Skin epidermis (tissue), 12 donors: ENCODE data around the gene CFAP43.
A peak's percentile ranks its signal among the peaks of the same experiment; 100 is the strongest.

Experiments used
- H3K27ac ChIP-seq, 21 experiments: fragments of 200-600 bp; sonication (generic) in 11 of 21; one replicate each; pipeline ENCODE4 v1.5.0; 2020; ENCODE audit warnings: mild to moderate bottlenecking in 3 of 21, inconsistent platforms in 2 of 21, moderate library complexity in 2 of 21
- H3K4me3 ChIP-seq, 7 experiments: fragments of 200-600 bp; sonication (generic) in 2 of 7; one replicate each; pipeline ENCODE4 v1.5.0; 2020; ENCODE audit warnings: inconsistent platforms in 2 of 7, mild to moderate bottlenecking in 2 of 7, moderate library complexity in 1 of 7

Gene CFAP43

GRCh38 chr10:104231784-104232612, at the start of gene CFAP43:
Gene CFAP43, minus strand, starts transcription at chr10:104232364. Its CDS starts 118 bp downstream, at chr10:104232246.
- Histone ChIP-seq H3K4me3 (peak within 1 kb of the TSS; percentile 53 to 96 (median 82)), H3K27ac (peak within 1 kb of the TSS in 16 of 21 experiments; percentile 16 to 81 (median 68))

- no peak overlapping the region for H3K27ac ChIP-seq
- no peak overlapping the region for H3K4me3 ChIP-seq
These were observed 49.5 kb upstream of the CFAP43 start for GRCh38 chr10:104281694-104282093.

GRCh38 chr10:104279550-104280259, 47.5 kb upstream of the CFAP43 start:
- Histone ChIP-seq H3K4me3 (no peak overlapping the region), H3K27ac (no peak overlapping the region)

GRCh38 chr10:104277785-104278184, 45.6 kb upstream of the CFAP43 start:
- H3K4me3 ChIP-seq = no peak overlapping the region

GRCh38 chr10:104276192-104276591, 44.0 kb upstream of the CFAP43 start:
- Histone ChIP-seq H3K4me3 (no peak overlapping the region), H3K27ac (no peak overlapping the region)

More at GRCh38 chr10:104277785-104278184, 45.6 kb upstream of the CFAP43 start:
- no peak overlapping the region for H3K27ac ChIP-seq

- Histone ChIP-seq H3K4me3 (peak overlapping the region; percentile 23 to 51 (median 40)), H3K27ac (peak overlapping the region in 18 of 21 experiments; percentile 4 to 82 (median 60))
These were observed 42.9 kb upstream of the CFAP43 start for GRCh38 chr10:104274762-104275721.

- peak overlapping the region in 4 of 21 experiments; percentile 4 to 82 (median 52) for H3K27ac ChIP-seq
- H3K4me3 ChIP-seq = no peak overlapping the region
These were observed 41.9 kb upstream of the CFAP43 start for GRCh38 chr10:104273899-104274575.

- Histone ChIP-seq H3K27ac (no peak overlapping the region), H3K4me3 (no peak overlapping the region)
These were observed 41.1 kb upstream of the CFAP43 start for GRCh38 chr10:104273286-104273685.

- peak within 1 kb of the TSS; percentile 64 to 89 (median 78) for H3K4me3 ChIP-seq
- H3K27ac ChIP-seq = peak within 1 kb of the TSS; percentile 54 to 95 (median 88)
These were observed 36.8 kb upstream of the CFAP43 start, which contains the start of gene GSTO2 for GRCh38 chr10:104268713-104269645. Gene GSTO2, plus strand, starts transcription at chr10:104269184. Its CDS starts 5,732 bp downstream, at chr10:104274916.

- Histone ChIP-seq H3K27ac (peak overlapping the region; percentile 54 to 95 (median 88)), H3K4me3 (peak overlapping the region; percentile 64 to 89 (median 78))
These were observed 36.2 kb upstream of the CFAP43 start for GRCh38 chr10:104268405-104268712.

GRCh38 chr10:104267721-104268404, 35.7 kb upstream of the CFAP43 start:
- H3K4me3 ChIP-seq = peak overlapping the region; percentile 64 to 89 (median 78)
- peak overlapping the region in 19 of 21 experiments; percentile 79 to 95 (median 88) for H3K27ac ChIP-seq

GRCh38 chr10:104264783-104265182, 32.6 kb upstream of the CFAP43 start:
- H3K27ac ChIP-seq = no peak overlapping the region
- H3K4me3 ChIP-seq = no peak overlapping the region

- peak overlapping the region in 1 of 21 experiments; percentile 55 for H3K27ac ChIP-seq
- H3K4me3 ChIP-seq = no peak overlapping the region
These were observed 29.9 kb upstream of the CFAP43 start for GRCh38 chr10:104262055-104262454.

GRCh38 chr10:104260775-104261115, 28.6 kb upstream of the CFAP43 start:
- Histone ChIP-seq H3K27ac (peak overlapping the region in 11 of 21 experiments; percentile 7 to 57 (median 49)), H3K4me3 (no peak overlapping the region)

GRCh38 chr10:104259999-104260774, 28.0 kb upstream of the CFAP43 start:
- no peak overlapping the region for H3K4me3 ChIP-seq
- H3K27ac ChIP-seq = peak overlapping the region in 14 of 21 experiments; percentile 0 to 57 (median 24)

- Histone ChIP-seq H3K4me3 (no peak overlapping the region), H3K27ac (peak overlapping the region in 10 of 21 experiments; percentile 0 to 55 (median 26))
These were observed 27.3 kb upstream of the CFAP43 start for GRCh38 chr10:104259456-104259855.

- peak overlapping the region in 1 of 21 experiments; percentile 49 for H3K27ac ChIP-seq
- no peak overlapping the region for H3K4me3 ChIP-seq
These were observed 26.0 kb upstream of the CFAP43 start for GRCh38 chr10:104258209-104258608.
